TTC549 (cell line): ENCODE measurements around the gene FHOD1.

Experiments used
- FAIRE-seq: peaks from 2 replicates; lab custom pipeline; 2012; peaks lifted over from hg19 to GRCh38; lab: Jason Lieb, UNC

FHOD1 gene

DNA sequence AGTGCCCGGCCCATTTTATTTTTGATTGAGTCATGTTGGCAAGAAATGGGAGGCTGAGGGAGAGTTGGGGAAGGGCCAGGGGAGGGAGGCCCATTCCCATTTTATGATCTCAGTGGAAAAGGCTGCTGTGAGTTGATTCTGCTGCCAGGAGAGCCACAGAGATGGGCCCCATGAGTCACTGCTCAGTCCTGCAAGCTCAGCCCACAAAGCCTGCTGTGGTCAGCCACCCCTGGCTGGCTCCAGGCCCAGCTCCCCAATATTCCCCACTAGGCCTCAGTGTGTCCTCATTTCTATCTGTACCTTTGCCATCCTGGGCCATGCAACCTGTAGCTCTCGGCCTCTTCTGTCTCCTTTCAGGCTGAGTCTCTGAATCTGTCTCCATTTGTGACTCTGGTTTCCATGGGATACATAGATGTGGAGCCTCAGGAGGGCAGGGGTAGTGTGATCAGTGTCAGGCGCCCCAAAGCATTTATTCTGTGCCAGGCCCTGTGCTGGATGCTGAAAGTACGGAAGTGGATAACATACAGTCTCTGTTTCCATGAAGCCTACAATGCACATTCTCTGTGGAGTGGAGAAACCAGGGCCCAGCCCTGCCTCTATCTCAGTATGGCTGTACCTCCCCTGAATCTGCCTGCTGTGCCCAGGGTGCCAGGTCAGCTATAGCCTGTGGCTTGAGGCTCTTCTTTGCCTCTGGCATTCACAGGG, 30.2 kb upstream of the FHOD1 start:
- no peak for FAIRE-seq

GRCh38 chr16:67275321-67275720, 28.0 kb upstream of the FHOD1 start:
- FAIRE-seq, result no peak

DNA sequence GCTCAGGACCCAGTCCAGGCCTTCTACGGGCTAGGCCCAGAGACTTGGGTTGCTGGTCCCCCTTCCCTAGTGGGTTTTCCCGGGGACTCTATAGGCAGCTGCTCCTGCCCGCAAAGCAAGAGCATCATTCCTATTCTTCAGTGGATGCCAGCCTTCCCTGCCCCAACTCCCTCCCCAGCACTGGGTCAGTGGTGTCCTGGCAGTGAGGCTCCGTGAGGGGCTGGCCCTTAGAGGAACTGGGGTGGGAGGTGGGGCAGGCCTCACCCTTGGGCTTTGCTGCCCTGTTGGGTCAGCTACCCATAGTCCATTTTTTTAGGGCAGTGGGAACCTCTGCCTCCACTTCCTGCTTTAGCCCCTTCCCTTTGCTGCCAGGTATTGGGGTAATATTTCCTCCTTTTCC, 24.2 kb upstream of the FHOD1 start:
- no peak for FAIRE-seq

DNA sequence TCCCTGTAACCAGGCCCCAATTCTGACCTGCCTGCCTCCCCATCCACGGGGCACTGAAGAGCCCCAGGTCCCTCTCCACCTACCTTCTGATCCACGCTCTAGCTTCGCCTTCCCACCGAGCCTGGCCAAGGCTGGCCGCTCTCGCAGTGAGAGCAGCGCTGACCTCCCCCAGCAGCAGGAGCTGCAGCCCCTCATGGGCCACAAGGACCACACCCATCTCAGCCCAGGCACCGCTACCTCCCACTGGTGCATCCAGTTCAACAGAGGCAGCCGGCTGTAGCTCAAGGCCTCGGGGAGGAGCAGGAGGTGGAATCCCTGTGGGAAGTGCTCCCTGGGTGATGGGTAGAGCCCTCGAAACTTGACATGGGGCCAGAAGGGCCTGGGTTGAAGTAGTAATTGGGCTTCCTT, 23.7 kb upstream of the FHOD1 start:
- FAIRE-seq, result no peak

DNA sequence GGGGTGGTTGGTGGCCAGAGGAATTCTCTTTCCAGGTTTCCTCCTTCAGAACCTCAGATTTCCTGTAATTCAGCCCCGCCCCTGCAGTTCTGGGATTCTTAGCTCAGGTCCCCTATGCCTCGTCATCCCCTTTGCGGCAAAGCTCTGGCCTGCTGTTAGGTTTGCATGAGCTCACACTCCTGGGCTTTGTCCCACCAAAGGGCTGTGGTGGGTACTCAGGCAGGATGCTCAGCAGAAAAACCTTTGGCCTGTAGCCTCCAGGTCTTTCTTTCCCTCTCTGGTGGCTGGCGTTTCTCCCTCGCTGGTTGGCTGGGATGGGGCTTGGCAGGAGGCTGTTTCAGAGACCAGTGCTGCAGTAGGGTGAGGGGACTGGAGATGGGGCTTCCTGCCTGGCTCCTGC, 22.5 kb upstream of the FHOD1 start:
- FAIRE-seq, result no peak

DNA sequence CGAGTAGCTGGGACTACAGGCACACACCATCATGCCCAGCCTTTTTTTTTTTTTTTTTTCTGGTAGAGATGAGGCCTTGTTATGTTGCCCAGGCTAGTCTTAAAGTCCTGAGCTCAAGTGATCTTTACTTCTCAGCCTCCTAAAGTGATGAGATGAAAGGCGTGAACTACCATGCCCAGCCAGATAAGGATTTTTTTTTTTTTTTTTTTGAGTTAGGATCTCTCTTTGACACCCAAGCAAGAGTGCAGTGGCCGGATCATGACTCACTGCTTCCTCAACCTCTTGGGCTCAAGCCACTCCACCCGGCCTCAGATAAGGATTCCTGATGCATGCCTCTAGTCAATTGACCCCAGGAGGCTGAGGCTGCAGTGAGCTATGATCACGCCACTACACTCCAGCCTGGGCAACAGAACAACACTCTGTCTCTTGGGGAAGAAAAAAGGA, 20.9 kb upstream of the FHOD1 start:
- no peak for FAIRE-seq

DNA sequence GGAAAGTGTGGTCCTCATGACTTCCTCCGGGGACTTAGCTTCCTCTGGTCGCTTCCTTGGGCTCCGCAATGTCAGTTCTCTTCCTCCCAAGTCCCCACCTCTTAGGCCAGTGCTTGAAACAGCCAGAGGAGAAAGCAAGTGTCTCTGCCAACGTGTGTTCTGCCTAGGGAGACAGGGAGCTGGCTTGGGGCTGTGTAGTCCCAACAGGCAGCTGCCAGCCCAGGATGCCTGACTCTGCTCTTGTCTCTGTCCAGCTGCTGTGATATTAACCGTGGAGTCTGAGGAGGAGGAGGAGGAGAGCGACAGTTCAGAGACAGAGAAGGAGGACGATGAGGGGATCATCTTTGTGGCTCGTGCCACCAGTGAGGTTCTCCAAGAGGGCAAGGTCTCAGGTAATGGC, 18.6 kb upstream of the FHOD1 start:
- no peak for FAIRE-seq

DNA sequence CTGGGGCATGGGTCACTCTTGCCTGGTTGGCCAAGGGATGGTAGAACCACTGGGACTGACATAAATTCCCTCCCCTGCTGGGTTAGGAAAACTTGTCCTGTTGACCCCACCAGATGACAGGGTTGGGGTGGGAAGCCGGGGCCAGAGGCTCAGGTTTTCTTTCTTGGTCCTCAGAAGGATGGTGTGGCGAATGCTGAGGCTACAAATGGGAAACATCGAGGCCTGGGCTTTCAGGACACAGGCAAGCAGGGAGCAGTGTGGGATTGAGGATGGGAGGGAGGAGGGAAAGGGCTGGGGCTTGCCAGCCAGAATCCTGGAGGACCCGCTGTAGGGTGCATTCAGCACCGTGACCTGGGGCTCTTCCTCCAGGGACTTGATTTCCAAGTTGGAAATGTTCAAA, 17.6 kb upstream of the FHOD1 start:
- no peak for FAIRE-seq

DNA sequence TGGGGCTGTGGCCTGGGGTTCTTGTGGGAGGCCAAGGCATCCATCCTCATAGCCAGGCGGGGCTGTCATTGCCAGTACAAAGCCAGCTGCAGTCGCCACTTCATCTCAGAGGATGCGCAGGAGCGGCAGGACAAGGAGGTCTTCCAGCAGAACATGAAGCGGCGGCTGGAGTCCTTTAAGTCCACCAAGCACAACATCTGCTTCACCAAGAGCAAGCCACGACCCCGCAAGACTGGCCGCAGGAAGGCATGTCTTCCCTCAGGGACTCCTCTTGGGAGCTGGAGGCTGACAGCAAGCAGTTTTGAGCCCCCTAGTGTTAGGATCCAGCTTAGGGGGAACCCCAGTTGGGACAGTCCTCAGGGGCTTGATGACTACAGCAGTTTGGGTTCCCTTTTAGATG, 17.0 kb upstream of the FHOD1 start:
- FAIRE-seq, result no peak

DNA sequence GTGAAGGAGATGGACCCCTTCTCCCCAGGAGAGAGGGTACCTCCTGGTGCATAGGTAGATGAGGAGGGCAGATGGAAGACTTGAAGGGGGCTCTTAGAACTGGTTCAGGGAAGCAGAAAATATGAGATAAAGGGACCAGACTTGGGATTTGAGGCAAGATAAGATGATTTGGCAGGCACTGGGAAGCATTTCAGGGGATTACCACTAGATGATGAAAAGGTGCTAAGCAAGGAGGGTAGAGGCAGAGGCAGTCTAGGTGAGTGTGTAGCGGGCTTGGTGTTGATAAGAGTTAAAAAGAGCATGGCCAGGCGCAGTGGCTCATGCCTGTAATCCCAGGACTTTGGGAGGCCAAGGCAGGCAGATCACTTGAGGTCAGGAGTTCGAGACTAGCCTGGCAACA, 15.9 kb upstream of the FHOD1 start:
- FAIRE-seq, result no peak

GRCh38 chr16:67260426-67261063, 13.3 kb upstream of the FHOD1 start:
- FAIRE-seq, result no peak

DNA sequence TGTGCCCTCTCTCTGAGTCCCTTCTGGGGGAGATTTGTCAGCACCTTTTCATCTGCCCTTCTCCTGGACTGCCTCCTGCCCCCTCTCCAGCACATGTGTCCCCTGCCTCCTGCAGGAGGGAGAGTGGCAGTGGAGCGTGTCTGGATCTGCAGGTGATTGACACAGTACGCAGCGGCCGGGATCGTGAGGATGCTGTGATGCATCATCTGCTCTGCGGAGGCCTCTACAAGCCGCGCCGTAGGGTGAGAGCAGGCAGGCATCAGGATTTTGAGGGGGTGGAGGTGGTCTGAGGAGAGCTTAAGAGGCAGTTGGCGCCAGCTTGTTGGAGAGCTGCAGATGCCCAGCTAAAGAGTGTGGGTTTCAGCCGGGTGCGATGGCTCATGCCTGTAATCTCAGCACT, 12.4 kb upstream of the FHOD1 start:
- no peak for FAIRE-seq

GRCh38 chr16:67258161-67258835, 11.0 kb upstream of the FHOD1 start:
- no peak for FAIRE-seq

DNA sequence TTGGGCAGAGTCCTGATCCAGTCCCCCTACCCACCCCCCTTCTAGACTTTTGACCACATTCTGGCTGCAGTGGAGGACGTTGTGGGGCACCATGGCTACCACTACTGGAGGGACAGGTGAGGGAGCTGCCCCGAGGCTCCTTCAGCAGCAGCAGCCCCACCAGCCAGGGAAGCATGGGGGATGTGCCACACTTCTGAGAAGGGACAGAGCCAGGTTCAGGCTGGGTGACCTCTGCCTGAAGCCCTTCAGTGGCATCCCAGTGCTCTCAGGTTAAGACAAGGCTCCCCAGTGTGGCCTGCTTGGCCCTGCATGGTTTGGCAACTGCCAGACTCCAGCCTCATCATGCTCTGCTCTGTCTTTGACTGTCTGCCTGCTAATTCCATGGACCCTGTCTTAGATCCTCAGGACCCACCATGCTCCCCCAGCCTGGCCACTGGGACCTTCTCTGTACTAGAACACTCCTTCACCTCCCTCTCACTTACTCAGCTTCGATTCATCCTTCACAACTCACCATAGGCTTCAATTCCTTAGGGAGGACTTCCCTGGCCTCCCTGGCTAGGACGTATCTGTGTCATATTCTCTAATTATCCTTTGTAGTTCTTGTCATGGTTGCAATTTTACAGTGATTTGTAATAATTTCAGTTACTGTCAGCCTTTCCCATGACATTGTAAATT, 10.3 kb upstream of the FHOD1 start:
- no peak for FAIRE-seq

GRCh38 chr16:67256701-67257230, 9.5 kb upstream of the FHOD1 start:
- FAIRE-seq, result no peak

- no peak for FAIRE-seq
Observed at GRCh38 chr16:67255553-67256221, 8.4 kb upstream of the FHOD1 start.

DNA sequence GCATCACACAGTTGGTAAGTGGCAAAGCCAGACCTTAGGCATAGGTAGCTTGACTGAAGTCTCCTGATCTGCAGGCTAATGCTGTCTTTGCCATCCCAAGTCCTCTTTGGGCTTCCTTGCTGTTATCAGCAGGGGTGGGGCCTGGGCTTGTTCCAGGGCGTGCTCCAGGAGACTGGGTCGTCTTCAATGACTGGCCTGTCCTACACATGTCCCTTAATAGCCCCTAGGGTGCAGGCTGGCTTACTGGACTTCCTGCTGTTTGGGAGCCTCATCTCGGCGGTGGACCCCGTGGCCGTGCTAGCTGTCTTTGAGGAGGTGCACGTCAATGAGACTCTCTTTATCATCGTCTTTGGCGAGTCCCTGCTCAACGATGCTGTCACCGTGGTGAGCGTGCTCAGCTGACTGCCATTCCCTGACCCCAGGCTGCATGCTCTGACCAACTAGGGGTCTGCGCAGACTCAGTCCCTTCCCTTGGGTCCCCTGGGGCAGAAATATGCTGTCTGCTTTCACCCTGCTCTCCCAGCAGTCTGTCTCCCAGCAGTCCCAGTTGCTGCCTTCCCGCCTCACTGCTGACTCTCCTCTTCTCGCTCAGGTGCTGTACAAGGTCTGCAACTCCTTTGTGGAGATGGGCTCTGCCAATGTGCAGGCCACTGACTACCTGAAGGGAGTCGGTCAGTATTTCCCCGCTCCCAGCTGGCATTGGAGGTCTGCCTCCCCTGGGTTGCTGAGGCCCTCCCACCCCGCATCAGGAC, 7.7 kb upstream of the FHOD1 start:
- no peak for FAIRE-seq

DNA sequence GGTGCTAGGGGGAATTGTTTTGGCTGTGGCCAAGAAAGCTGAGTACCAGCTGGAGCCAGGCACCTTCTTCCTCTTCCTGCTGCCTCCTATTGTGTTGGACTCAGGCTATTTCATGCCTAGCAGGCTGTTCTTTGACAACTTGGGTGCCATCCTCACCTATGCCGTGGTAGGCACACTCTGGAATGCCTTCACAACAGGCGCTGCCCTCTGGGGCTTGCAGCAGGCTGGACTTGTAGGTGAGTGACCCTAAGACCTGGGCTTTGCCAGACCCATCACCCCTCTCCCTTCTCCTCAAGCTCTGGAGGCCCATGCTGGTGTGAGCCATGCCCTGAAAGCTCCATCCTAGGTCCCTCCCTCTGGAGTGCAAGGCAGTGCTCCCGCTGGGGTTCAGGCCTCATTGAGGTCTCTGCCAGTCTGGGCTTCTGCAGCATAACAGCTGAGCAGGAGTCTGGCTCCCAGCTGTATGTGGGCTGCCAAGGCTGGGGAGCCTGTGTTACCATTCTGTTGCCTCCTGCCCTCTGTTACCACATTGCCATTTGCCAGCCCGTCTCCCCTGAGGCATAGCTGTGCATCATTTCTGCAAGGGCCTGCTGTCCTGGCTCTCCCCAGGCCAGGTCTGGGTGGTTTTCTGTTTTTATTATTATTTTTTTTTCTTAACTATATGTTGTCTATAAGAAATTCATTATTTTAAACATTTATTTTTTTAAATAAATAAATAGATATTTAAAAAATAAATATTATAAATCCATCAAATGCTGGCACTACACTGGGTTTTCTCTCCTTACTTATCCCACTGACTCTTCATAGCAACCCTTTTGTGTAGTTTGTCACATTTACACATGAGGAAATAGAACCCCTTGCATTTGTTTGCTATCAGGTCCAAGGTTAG, 5.6 kb upstream of the FHOD1 start:
- no peak for FAIRE-seq

GRCh38 chr16:67250045-67250327, 2.7 kb upstream of the FHOD1 start:
- FAIRE-seq, result no peak

- FAIRE-seq, result no peak
Observed at GRCh38 chr16:67249178-67250044, 2.1 kb upstream of the FHOD1 start.
